Measurements from ENCODE around the gene KMT2D. TPM values are rescaled to one million over a fixed set of nuclear protein-coding genes. Genes with fewer than 3 reads are reported as not detected.

The KMT2D gene
- total RNA-seq, 1 donor from 2014 or later = 32.2 TPM

- no peak for DNase-seq (ENCODE audit: low read depth)
Measured at GRCh38 chr12:49036029-49036428, 24.6 kb downstream of the KMT2D start.

- DNase-seq (ENCODE audit: low read depth) = no peak
Measured at GRCh38 chr12:49034286-49034622, 26.3 kb downstream of the KMT2D start.

GRCh38 chr12:49033611-49034285, 26.8 kb downstream of the KMT2D start:
- no peak for DNase-seq (ENCODE audit: low read depth)

GRCh38 chr12:49032679-49033447, 27.7 kb downstream of the KMT2D start:
- DNase-seq (ENCODE audit: low read depth) = no peak

GRCh38 chr12:49032276-49032675, 28.3 kb downstream of the KMT2D start:
- DNase-seq (ENCODE audit: low read depth) = no peak

GRCh38 chr12:49031573-49032161, 28.9 kb downstream of the KMT2D start:
- DNase-seq (ENCODE audit: low read depth) = peak; percentile 51

GRCh38 chr12:49030714-49031572, 29.7 kb downstream of the KMT2D start:
- no peak for DNase-seq (ENCODE audit: low read depth)

- DNase-seq (ENCODE audit: low read depth) = no peak
Measured at GRCh38 chr12:49030119-49030518, 30.5 kb downstream of the KMT2D start.

- DNase-seq (ENCODE audit: low read depth) = no peak
Measured at GRCh38 chr12:49028666-49029275, 31.8 kb downstream of the KMT2D start.

GRCh38 chr12:49027846-49028555, 32.6 kb downstream of the KMT2D start:
- DNase-seq (ENCODE audit: low read depth) = no peak

GRCh38 chr12:49026678-49027480, 33.7 kb downstream of the KMT2D start:
- no peak for DNase-seq (ENCODE audit: low read depth)

GRCh38 chr12:49026101-49026500, 34.5 kb downstream of the KMT2D start:
- DNase-seq (ENCODE audit: low read depth) = no peak

GRCh38 chr12:49025463-49025862, 35.1 kb downstream of the KMT2D start:
- DNase-seq (ENCODE audit: low read depth) = no peak

- DNase-seq (ENCODE audit: low read depth) = no peak
Measured at GRCh38 chr12:49024543-49024942, 36.1 kb downstream of the KMT2D start.

GRCh38 chr12:49023812-49024211, 36.8 kb downstream of the KMT2D start:
- DNase-seq (ENCODE audit: low read depth) = no peak

- no peak for DNase-seq (ENCODE audit: low read depth)
Measured at GRCh38 chr12:49022558-49023178, 37.9 kb downstream of the KMT2D start.

- no peak for DNase-seq (ENCODE audit: low read depth)
Measured at GRCh38 chr12:49021292-49021915, 39.2 kb downstream of the KMT2D start.

- DNase-seq (ENCODE audit: low read depth) = no peak
Measured at GRCh38 chr12:49020441-49020840, 40.2 kb downstream of the KMT2D start.

All from myocyte (in vitro differentiated cells).